HEK293 (cell line): ENCODE results near the gene IFI27L1.

Experiments
- CTCF ChIA-PET: fragments of 350-600 bp; formaldehyde crosslinking; extraction: SDS; loops from one replicate; lab custom pipeline; 2021; ENCODE audit warnings: antibody characterized with exemption; lab: Yijun Ruan, JAX
- POLR2A ChIA-PET: fragments of 300-600 bp; formaldehyde crosslinking; extraction: SDS; loops from one replicate; lab custom pipeline; 2020; ENCODE audit warnings: antibody characterized with exemption, inconsistent platforms; lab: Yijun Ruan, JAX
- H3K27ac ChIP-seq: fragments of 200-500 bp; sonication (Bioruptor generic); 2 replicates; pipeline ENCODE4 v1.5.1; 2014; ENCODE audit warnings: low read depth, low read length, control low read depth, inconsistent platforms; ENCODE audit errors: extremely low read depth
- H3K36me3 ChIP-seq, 2 experiments: fragments of 200-500 bp in 1 of 2; sonication (Bioruptor generic) in 1 of 2; 1 replicate in 1 of 2; 2 replicates in 1 of 2; pipeline ENCODE4 v1.5.1; 2014 to 2017; ENCODE audit warnings: inconsistent platforms in 2 of 2, low read length in 2 of 2; ENCODE audit not compliant: control insufficient read depth in 2 of 2, insufficient read depth in 1 of 2
- H3K4me1 ChIP-seq: fragments of 200-500 bp; sonication (Bioruptor generic); 2 replicates; pipeline ENCODE4 v1.5.1; 2014; ENCODE audit warnings: mild to moderate bottlenecking, low read length, inconsistent platforms; ENCODE audit not compliant: control insufficient read depth, insufficient read depth
- H3K4me3 ChIP-seq: 2 replicates; pipeline ENCODE4 v1.5.1; 2011; ENCODE audit warnings: low read depth, mild to moderate bottlenecking, control low read depth, low read length, moderate library complexity
- H3K9me3 ChIP-seq: fragments of 200-500 bp; sonication (Bioruptor generic); 2 replicates; pipeline ENCODE4 v1.5.1; 2014; ENCODE audit warnings: low read depth, low read length, inconsistent platforms; ENCODE audit not compliant: control insufficient read depth, insufficient read depth
- GFI1B ChIP-seq: fragments of 450-650 bp; formaldehyde crosslinking; IDR thresholded peaks from 2 replicates; pipeline ENCODE4 v1.5.1; 2016; ENCODE audit warnings: missing biosample characterization, missing genetic modification characterization
- GLI4 ChIP-seq: fragments of 450-650 bp; formaldehyde crosslinking; IDR thresholded peaks from 2 replicates; pipeline ENCODE4 v1.5.1; 2016; ENCODE audit warnings: missing biosample characterization, missing genetic modification characterization
- OVOL3 ChIP-seq: fragments of 450-650 bp; formaldehyde crosslinking; IDR thresholded peaks from 2 replicates; pipeline ENCODE4 v1.5.1; 2016; ENCODE audit warnings: missing biosample characterization, missing genetic modification characterization
- SP2 ChIP-seq: fragments of 450-650 bp; formaldehyde crosslinking; IDR thresholded peaks from 2 replicates; pipeline ENCODE4 v1.5.1; 2016; ENCODE audit warnings: missing biosample characterization, missing genetic modification characterization
- ZNF112 ChIP-seq: fragments of 450-650 bp; formaldehyde crosslinking; IDR thresholded peaks from 2 replicates; pipeline ENCODE4 v1.5.0; 2017; ENCODE audit warnings: missing biosample characterization, missing genetic modification characterization
- ZNF132 ChIP-seq: fragments of 450-650 bp; formaldehyde crosslinking; IDR thresholded peaks from 2 replicates; pipeline ENCODE4 v1.5.1; 2017; ENCODE audit warnings: missing biosample characterization, missing genetic modification characterization, borderline replicate concordance
- ZNF223 ChIP-seq: fragments of 450-650 bp; formaldehyde crosslinking; IDR thresholded peaks from 2 replicates; pipeline ENCODE4 v1.5.1; 2016; ENCODE audit warnings: missing biosample characterization, missing genetic modification characterization
- ZNF24 ChIP-seq: fragments of 450-650 bp; formaldehyde crosslinking; IDR thresholded peaks from 2 replicates; pipeline ENCODE4 v1.5.1; 2016; ENCODE audit warnings: missing biosample characterization, missing genetic modification characterization
- ZNF248 ChIP-seq: fragments of 450-650 bp; formaldehyde crosslinking; IDR thresholded peaks from 2 replicates; pipeline ENCODE4 v1.5.1; 2017; ENCODE audit warnings: missing biosample characterization, missing genetic modification characterization
- ZNF514 ChIP-seq: fragments of 450-650 bp; formaldehyde crosslinking; IDR thresholded peaks from 2 replicates; pipeline ENCODE4 v1.5.1; 2016; ENCODE audit warnings: missing biosample characterization, missing genetic modification characterization
- ZNF548 ChIP-seq: fragments of 450-650 bp; formaldehyde crosslinking; IDR thresholded peaks from 2 replicates; pipeline ENCODE4 v1.5.1; 2016; ENCODE audit warnings: missing biosample characterization, missing genetic modification characterization
- ZNF610 ChIP-seq: fragments of 450-650 bp; formaldehyde crosslinking; IDR thresholded peaks from 2 replicates; pipeline ENCODE4 v1.5.1; 2016; ENCODE audit warnings: missing biosample characterization, missing genetic modification characterization, borderline replicate concordance
- ZNF623 ChIP-seq: fragments of 450-650 bp; formaldehyde crosslinking; IDR thresholded peaks from 2 replicates; pipeline ENCODE4 v1.5.1; 2016; ENCODE audit warnings: missing biosample characterization, missing genetic modification characterization
- TF ChIP-seq, protein P1 (sequence below): fragments of 450-650 bp; IDR thresholded peaks from 2 replicates; pipeline ENCODE4 v1.5.1; 2018; ENCODE audit warnings: missing biosample characterization, missing genetic modification characterization
- TF ChIP-seq, protein P2 (sequence below): fragments of 450-650 bp; formaldehyde crosslinking; optimal IDR thresholded peaks from 2 replicates; pipeline ENCODE3; 2016; ENCODE audit warnings: missing biosample characterization, mild to moderate bottlenecking, missing genetic modification characterization
- TF ChIP-seq, protein P3 (sequence below): fragments of 450-650 bp; formaldehyde crosslinking; IDR thresholded peaks from 2 replicates; pipeline ENCODE4 v1.5.1; 2016; ENCODE audit warnings: missing biosample characterization, missing genetic modification characterization
- TF ChIP-seq, protein P4 (sequence below): fragments of 450-650 bp; formaldehyde crosslinking; conservative IDR thresholded peaks from 2 replicates; pipeline ENCODE4 v1.5.1; 2016; ENCODE audit warnings: low read depth, missing biosample characterization, missing genetic modification characterization
- TF ChIP-seq, protein P5 (sequence below): fragments of 450-650 bp; formaldehyde crosslinking; IDR thresholded peaks from 2 replicates; pipeline ENCODE4 v1.5.1; 2017; ENCODE audit warnings: missing biosample characterization, missing genetic modification characterization

Gene IFI27L1

DNA sequence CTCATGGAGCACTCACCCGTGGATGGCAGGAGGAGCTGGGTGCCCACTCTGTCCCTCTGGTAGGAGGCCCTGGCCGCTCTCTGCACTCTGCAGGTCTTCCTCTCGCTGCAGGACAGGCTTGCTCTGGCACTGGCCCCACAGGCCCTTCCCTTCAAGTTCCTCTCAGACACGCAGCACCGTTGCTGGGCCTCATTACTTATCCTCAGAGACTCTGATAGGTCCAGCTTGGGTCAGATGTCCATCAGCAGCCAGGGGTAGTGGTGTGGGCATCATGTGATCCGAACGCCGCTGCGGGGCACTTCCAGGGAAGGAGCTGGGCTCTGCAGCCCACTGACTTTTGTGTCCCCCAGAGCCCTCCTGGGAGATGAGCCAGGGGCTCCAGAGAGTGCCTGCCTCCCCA lies 43.2 kb upstream of the IFI27L1 start:
- H3K36me3 ChIP-seq: peaks cover 0 to 19% of the 10 kb centered on the region in 2 experiments; a peak in 1 of 3 replicates
- no peak for TF ChIP-seq ZNF24 (tag by site-specific recombination)
- TF ChIP-seq ZNF548 (tag by site-specific recombination): no peak
- TF ChIP-seq, protein P1, sequence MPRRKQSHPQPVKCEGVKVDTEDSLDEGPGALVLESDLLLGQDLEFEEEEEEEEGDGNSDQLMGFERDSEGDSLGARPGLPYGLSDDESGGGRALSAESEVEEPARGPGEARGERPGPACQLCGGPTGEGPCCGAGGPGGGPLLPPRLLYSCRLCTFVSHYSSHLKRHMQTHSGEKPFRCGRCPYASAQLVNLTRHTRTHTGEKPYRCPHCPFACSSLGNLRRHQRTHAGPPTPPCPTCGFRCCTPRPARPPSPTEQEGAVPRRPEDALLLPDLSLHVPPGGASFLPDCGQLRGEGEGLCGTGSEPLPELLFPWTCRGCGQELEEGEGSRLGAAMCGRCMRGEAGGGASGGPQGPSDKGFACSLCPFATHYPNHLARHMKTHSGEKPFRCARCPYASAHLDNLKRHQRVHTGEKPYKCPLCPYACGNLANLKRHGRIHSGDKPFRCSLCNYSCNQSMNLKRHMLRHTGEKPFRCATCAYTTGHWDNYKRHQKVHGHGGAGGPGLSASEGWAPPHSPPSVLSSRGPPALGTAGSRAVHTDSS (tag by site-specific recombination): no peak
- TF ChIP-seq, protein P2, sequence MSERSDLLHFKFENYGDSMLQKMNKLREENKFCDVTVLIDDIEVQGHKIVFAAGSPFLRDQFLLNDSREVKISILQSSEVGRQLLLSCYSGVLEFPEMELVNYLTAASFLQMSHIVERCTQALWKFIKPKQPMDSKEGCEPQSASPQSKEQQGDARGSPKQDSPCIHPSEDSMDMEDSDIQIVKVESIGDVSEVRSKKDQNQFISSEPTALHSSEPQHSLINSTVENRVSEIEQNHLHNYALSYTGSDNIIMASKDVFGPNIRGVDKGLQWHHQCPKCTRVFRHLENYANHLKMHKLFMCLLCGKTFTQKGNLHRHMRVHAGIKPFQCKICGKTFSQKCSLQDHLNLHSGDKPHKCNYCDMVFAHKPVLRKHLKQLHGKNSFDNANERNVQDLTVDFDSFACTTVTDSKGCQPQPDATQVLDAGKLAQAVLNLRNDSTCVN (tag by site-specific recombination): no peak
- TF ChIP-seq SP2 (tag by site-specific recombination): no peak
- no peak for TF ChIP-seq ZNF623 (tag by site-specific recombination)
- TF ChIP-seq ZNF112 (tag by site-specific recombination): no peak
- TF ChIP-seq ZNF223 (tag by site-specific recombination): no peak
- TF ChIP-seq, protein P3, sequence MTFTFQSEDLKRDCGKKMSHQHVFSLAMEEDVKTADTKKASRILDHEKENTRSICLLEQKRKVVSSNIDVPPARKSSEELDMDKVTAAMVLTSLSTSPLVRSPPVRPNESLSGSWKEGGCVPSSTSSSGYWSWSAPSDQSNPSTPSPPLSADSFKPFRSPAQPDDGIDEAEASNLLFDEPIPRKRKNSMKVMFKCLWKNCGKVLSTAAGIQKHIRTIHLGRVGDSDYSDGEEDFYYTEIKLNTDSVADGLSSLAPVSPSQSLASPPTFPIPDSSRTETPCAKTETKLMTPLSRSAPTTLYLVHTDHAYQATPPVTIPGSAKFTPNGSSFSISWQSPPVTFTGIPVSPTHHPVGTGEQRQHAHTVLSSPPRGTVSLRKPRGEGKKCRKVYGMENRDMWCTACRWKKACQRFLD (tag by site-specific recombination): no peak
- TF ChIP-seq, protein P4, sequence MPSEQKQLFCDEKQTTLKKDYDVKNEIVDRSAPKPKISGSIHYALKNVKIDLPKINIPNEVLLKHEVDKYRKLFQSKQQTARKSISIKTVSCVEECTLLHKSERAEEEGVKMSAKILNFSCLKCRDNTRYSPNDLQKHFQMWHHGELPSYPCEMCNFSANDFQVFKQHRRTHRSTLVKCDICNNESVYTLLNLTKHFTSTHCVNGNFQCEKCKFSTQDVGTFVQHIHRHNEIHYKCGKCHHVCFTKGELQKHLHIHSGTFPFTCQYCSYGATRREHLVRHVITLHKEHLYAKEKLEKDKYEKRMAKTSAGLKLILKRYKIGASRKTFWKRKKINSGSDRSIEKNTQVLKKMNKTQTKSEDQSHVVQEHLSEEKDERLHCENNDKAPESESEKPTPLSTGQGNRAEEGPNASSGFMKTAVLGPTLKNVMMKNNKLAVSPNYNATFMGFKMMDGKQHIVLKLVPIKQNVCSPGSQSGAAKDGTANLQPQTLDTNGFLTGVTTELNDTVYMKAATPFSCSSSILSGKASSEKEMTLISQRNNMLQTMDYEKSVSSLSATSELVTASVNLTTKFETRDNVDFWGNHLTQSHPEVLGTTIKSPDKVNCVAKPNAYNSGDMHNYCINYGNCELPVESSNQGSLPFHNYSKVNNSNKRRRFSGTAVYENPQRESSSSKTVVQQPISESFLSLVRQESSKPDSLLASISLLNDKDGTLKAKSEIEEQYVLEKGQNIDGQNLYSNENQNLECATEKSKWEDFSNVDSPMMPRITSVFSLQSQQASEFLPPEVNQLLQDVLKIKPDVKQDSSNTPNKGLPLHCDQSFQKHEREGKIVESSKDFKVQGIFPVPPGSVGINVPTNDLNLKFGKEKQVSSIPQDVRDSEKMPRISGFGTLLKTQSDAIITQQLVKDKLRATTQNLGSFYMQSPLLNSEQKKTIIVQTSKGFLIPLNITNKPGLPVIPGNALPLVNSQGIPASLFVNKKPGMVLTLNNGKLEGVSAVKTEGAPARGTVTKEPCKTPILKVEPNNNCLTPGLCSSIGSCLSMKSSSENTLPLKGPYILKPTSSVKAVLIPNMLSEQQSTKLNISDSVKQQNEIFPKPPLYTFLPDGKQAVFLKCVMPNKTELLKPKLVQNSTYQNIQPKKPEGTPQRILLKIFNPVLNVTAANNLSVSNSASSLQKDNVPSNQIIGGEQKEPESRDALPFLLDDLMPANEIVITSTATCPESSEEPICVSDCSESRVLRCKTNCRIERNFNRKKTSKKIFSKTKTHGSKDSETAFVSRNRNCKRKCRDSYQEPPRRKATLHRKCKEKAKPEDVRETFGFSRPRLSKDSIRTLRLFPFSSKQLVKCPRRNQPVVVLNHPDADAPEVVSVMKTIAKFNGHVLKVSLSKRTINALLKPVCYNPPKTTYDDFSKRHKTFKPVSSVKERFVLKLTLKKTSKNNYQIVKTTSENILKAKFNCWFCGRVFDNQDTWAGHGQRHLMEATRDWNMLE: no peak
- TF ChIP-seq ZNF248 (tag by site-specific recombination): no peak
- TF ChIP-seq ZNF132 (tag by site-specific recombination): no peak
- TF ChIP-seq ZNF514 (tag by site-specific recombination): no peak
- no peak for TF ChIP-seq GFI1B (tag by site-specific recombination)
- no peak for TF ChIP-seq GLI4
- no peak for TF ChIP-seq ZNF610 (tag by site-specific recombination)
- no peak for TF ChIP-seq OVOL3 (tag by site-specific recombination)
- TF ChIP-seq, protein P5, sequence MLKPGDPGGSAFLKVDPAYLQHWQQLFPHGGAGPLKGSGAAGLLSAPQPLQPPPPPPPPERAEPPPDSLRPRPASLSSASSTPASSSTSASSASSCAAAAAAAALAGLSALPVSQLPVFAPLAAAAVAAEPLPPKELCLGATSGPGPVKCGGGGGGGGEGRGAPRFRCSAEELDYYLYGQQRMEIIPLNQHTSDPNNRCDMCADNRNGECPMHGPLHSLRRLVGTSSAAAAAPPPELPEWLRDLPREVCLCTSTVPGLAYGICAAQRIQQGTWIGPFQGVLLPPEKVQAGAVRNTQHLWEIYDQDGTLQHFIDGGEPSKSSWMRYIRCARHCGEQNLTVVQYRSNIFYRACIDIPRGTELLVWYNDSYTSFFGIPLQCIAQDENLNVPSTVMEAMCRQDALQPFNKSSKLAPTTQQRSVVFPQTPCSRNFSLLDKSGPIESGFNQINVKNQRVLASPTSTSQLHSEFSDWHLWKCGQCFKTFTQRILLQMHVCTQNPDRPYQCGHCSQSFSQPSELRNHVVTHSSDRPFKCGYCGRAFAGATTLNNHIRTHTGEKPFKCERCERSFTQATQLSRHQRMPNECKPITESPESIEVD (tag by site-specific recombination): no peak
- no peaks in the 10 kb centered on the region for H3K4me1 ChIP-seq
- no peak overlapping the region for H3K27ac ChIP-seq
- no peaks in the 10 kb centered on the region for H3K9me3 ChIP-seq
- ChIA-PET CTCF (interaction anchor here (0.6 to 3.6 kb wide), 9 partner anchors 10 to 133 kb away, joined by 4 to 25 read pairs (median 9); partner anchors contain the start of gene OTUB2), POLR2A (no interaction called here)
- H3K4me3 ChIP-seq: no peak overlapping the region
